Gastrocnemius medialis (tissue), 4 donors: ENCODE measurements around the gene SEPHS2.

Experiments used
- CTCF ChIP-seq, 5 experiments: fragments of 450-650 bp in 3 of 5; fragments of 200-600 bp in 2 of 5; sonication (generic) in 2 of 5; IDR thresholded peaks in 4 of 5; conservative IDR thresholded peaks in 1 of 5; 1 replicate in 4 of 5; 2 replicates in 1 of 5; pipeline ENCODE4 v1.5.1; 2016 to 2019; ENCODE audit warnings: antibody characterized with exemption in 5 of 5, mild to moderate bottlenecking in 3 of 5, moderate library complexity in 3 of 5
- POLR2A ChIP-seq, 2 donors: fragments of 450-650 bp; IDR thresholded peaks; one replicate each; pipeline ENCODE4 v1.6.1; 2017; ENCODE audit warnings: antibody characterized with exemption in 2 of 2, mild to moderate bottlenecking in 2 of 2, moderate library complexity in 2 of 2

GRCh38 chr16:30429678-30430427 lies 15.8 kb downstream of the SEPHS2 start, which contains the start of gene DCTPP1:
- TF ChIP-seq CTCF (IDR thresholded peaks at IDR 0.05 in 4 of 5, conservative IDR thresholded peaks at IDR 0.05 in 1 of 5) (peak; percentile 82 to 89 (median 84)), POLR2A (IDR thresholded peaks at IDR 0.05) (peak; percentile 9 to 50)
